Osteoblast (primary cell): ENCODE data around the gene F11. TPM values are rescaled to one million over a fixed set of nuclear protein-coding genes. Genes with fewer than 3 reads are reported as not detected.

ENCODE experiments used
- DNase-seq: peaks from one replicate; pipeline ENCODE4 v3.0.0; 2011; ENCODE audit warnings: low spot score, mixed read lengths; ENCODE audit not compliant: insufficient read length; ENCODE audit errors: missing footprints
- H2AFZ ChIP-seq: 2 replicates; pipeline ENCODE4 v1.6.0; 2011; ENCODE audit warnings: mild to moderate bottlenecking, low read length
- H3K27ac ChIP-seq: 2 replicates; pipeline ENCODE4 v1.5.1; 2011; ENCODE audit warnings: mild to moderate bottlenecking, low read depth, low read length, moderate library complexity
- H3K27me3 ChIP-seq: 2 replicates; pipeline ENCODE4 v1.6.0; 2012; ENCODE audit warnings: mild to moderate bottlenecking, control low read depth, inconsistent platforms, low read length, moderate library complexity; ENCODE audit not compliant: insufficient read depth
- H3K36me3 ChIP-seq: 2 replicates; pipeline ENCODE4 v1.5.1; 2011; ENCODE audit warnings: mild to moderate bottlenecking, low read length, control low read depth, moderate library complexity; ENCODE audit not compliant: insufficient read depth
- H3K4me1 ChIP-seq: 2 replicates; pipeline ENCODE4 v1.5.1; 2011; ENCODE audit warnings: mild to moderate bottlenecking, low read length, control low read depth, moderate library complexity; ENCODE audit not compliant: insufficient read depth
- H3K4me2 ChIP-seq: 2 replicates; pipeline ENCODE4 v1.6.0; 2011; ENCODE audit warnings: mild to moderate bottlenecking, low read length; ENCODE audit not compliant: insufficient read depth
- H3K4me3 ChIP-seq: fragments of 200-600 bp; sonication (generic); 3 replicates; pipeline ENCODE4 v1.5.1; 2012; ENCODE audit warnings: mild to moderate bottlenecking, low read length, inconsistent platforms; ENCODE audit not compliant: insufficient read depth
- H3K79me2 ChIP-seq: 2 replicates; pipeline ENCODE4 v1.6.0; 2012; ENCODE audit warnings: mild to moderate bottlenecking, low read length, control low read depth, inconsistent platforms; ENCODE audit not compliant: insufficient read depth
- H3K9me3 ChIP-seq: 2 replicates; pipeline ENCODE4 v1.5.1; 2011; ENCODE audit warnings: low read depth, low read length, control low read depth
- H4K20me1 ChIP-seq: 2 replicates; pipeline ENCODE4 v1.6.0; 2012; ENCODE audit warnings: mild to moderate bottlenecking, low read length, control low read depth; ENCODE audit not compliant: insufficient read depth
- CTCF ChIP-seq: IDR thresholded peaks from 2 replicates; pipeline ENCODE4 v1.5.1; 2011; ENCODE audit warnings: mild to moderate bottlenecking, low read depth, low read length, moderate library complexity; ENCODE audit errors: extremely low read depth
- total RNA-seq: library from RNA; depleted of rRNA; stranded (reverse); fragments of >200 nt; gene quantifications from 2 replicates; pipeline ENCODE4 v1.2.3, GENCODE V29; 2012

The F11 gene
- total RNA-seq, 1 donor = not detected

DNA sequence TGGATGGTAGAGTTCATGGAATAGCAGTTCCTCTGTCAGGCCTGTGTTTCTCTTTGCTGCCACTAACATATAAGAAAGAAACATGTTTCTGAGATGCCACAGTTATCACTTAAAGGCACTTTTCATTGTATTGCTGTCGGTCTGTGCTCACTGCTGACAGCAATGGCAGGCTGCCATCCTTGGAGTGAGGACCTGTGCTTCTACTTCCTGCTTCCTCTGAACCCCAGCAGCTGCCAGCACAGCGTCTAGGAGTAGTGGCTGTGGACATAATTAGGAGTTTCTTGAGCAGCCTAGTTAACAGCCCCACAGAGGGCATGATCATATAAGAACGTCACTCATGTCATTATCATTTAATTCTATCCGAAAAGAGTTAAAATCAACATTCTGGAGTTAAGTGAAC is 30.5 kb downstream of the F11 start:
- Histone ChIP-seq H3K27me3 (peaks cover 9% of the 10 kb centered on the region), H3K27ac (no peak overlapping the region), H3K4me2 (no peak overlapping the region), H3K4me1 (no peaks in the 10 kb centered on the region), H3K79me2 (no peaks in the 10 kb centered on the region), H4K20me1 (no peaks in the 10 kb centered on the region), H3K4me3 (no peak overlapping the region), H3K9me3 (no peaks in the 10 kb centered on the region), H2AFZ (no peak overlapping the region), H3K36me3 (no peaks in the 10 kb centered on the region)
- no peak for DNase-seq
- TF ChIP-seq CTCF = no peak

GRCh38 chr4:186297013-186297645 is 31.1 kb downstream of the F11 start:
- H3K4me3 ChIP-seq = no peak overlapping the region
- H3K27me3 ChIP-seq = peaks cover 9% of the 10 kb centered on the region
- TF ChIP-seq CTCF = peak; percentile 64
- H3K79me2 ChIP-seq = no peaks in the 10 kb centered on the region
- H3K4me1 ChIP-seq = no peaks in the 10 kb centered on the region
- H3K4me2 ChIP-seq = no peak overlapping the region
- no peaks in the 10 kb centered on the region for H4K20me1 ChIP-seq
- DNase-seq = peak; percentile 92
- no peak overlapping the region for H3K27ac ChIP-seq
- no peaks in the 10 kb centered on the region for H3K9me3 ChIP-seq
- no peaks in the 10 kb centered on the region for H3K36me3 ChIP-seq
- H2AFZ ChIP-seq = no peak overlapping the region

DNA sequence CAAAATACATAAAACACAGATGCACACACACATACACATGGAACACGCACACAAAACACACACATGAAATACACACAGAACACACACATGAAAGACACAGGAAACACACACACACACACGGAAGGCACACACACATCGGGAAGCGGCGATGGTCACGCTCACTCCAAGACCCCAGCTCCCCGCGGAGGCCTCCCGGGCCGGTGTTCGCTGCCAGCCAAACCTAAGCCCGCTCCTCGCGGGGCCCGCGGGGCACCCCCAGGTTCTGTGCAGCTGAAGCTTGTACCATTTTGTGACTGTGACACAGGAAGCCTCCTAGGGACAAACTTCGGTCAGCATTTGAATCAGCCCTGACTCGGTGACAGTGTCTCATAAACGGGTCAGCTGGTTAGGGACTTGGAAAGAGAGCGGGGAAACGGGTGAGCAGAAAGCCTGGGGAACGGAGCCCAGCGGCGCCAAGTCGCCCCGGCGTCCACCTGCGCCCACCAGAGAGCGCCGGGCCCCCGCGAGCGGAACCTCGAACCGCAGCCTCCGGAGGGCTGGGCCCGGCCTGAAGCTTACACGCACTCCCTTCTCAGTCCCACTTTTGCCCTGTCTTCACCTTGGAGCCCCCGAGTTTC is 32.1 kb downstream of the F11 start:
- Histone ChIP-seq H3K79me2 (no peaks in the 10 kb centered on the region), H3K4me3 (no peak overlapping the region), H2AFZ (no peak overlapping the region), H3K4me2 (peak overlapping the region; percentile 26), H3K27ac (no peak overlapping the region), H3K4me1 (no peaks in the 10 kb centered on the region), H3K9me3 (no peaks in the 10 kb centered on the region), H3K27me3 (peaks cover 9% of the 10 kb centered on the region), H4K20me1 (no peaks in the 10 kb centered on the region), H3K36me3 (no peaks in the 10 kb centered on the region)
- DNase-seq = no peak
- TF ChIP-seq CTCF = no peak

- Histone ChIP-seq H3K4me1 (no peaks in the 10 kb centered on the region), H3K79me2 (no peaks in the 10 kb centered on the region), H3K4me3 (no peak overlapping the region), H3K27ac (no peak overlapping the region), H3K4me2 (no peak overlapping the region), H2AFZ (no peak overlapping the region), H3K9me3 (no peaks in the 10 kb centered on the region), H4K20me1 (no peaks in the 10 kb centered on the region), H3K27me3 (peaks cover 9% of the 10 kb centered on the region), H3K36me3 (no peaks in the 10 kb centered on the region)
- no peak for DNase-seq
- no peak for TF ChIP-seq CTCF
These were observed 33.3 kb downstream of the F11 start for GRCh38 chr4:186299291-186299690.
